HG02759 (cell line): ENCODE data around the gene CCNY.

ENCODE experiments used
- ATAC-seq: cut with Tn5 transposase; IDR thresholded peaks from one replicate; pipeline ENCODE4 v1.9.1; 2021; ENCODE audit warnings: mild to moderate bottlenecking, moderate library complexity; ENCODE audit not compliant: unreplicated experiment

CCNY gene

GRCh38 chr10:35573796-35574195 lies 237.5 kb downstream of the CCNY start:
- ATAC-seq: no peak

GRCh38 chr10:35574924-35575352 lies 238.6 kb downstream of the CCNY start:
- no peak for ATAC-seq

- no peak for ATAC-seq
Measured at GRCh38 chr10:35575640-35576039, 239.3 kb downstream of the CCNY start.

GRCh38 chr10:35576730-35577129 lies 240.4 kb downstream of the CCNY start:
- no peak for ATAC-seq

- ATAC-seq: no peak
Measured at GRCh38 chr10:35577926-35578617, 241.8 kb downstream of the CCNY start.

- no peak for ATAC-seq
Measured at GRCh38 chr10:35578618-35578956, 242.3 kb downstream of the CCNY start.

GRCh38 chr10:35579116-35579515 lies 242.8 kb downstream of the CCNY start:
- ATAC-seq: no peak

- ATAC-seq: no peak
Measured at GRCh38 chr10:35579726-35580422, 243.6 kb downstream of the CCNY start.

- ATAC-seq: no peak
Measured at GRCh38 chr10:35580423-35580770, 244.1 kb downstream of the CCNY start.

GRCh38 chr10:35581655-35582054 lies 245.3 kb downstream of the CCNY start:
- no peak for ATAC-seq

- ATAC-seq: no peak
Measured at GRCh38 chr10:35584946-35585345, 248.6 kb downstream of the CCNY start.

- no peak for ATAC-seq
Measured at GRCh38 chr10:35585356-35585755, 249.0 kb downstream of the CCNY start.

- ATAC-seq: no peak
Measured at GRCh38 chr10:35585903-35586535, 249.7 kb downstream of the CCNY start.

- no peak for ATAC-seq
Measured at GRCh38 chr10:35588836-35589235, 252.5 kb downstream of the CCNY start.

- no peak for ATAC-seq
Measured at GRCh38 chr10:35592441-35592840, 256.1 kb downstream of the CCNY start.

GRCh38 chr10:35594115-35595079 lies 258.1 kb downstream of the CCNY start:
- ATAC-seq: no peak

GRCh38 chr10:35595106-35595505 lies 258.8 kb downstream of the CCNY start:
- no peak for ATAC-seq

- no peak for ATAC-seq
Measured at GRCh38 chr10:35598379-35598778, 262.1 kb downstream of the CCNY start.

GRCh38 chr10:35600193-35600592 lies 263.9 kb downstream of the CCNY start:
- ATAC-seq: no peak

- ATAC-seq: no peak
Measured at GRCh38 chr10:35605191-35605590, 268.9 kb downstream of the CCNY start, which contains the start of gene GJD4. GJD4 (plus strand) TSS chr10:35605341; CDS start chr10:35605568, 227 bp downstream.

- no peak for ATAC-seq
Measured at GRCh38 chr10:35606430-35606829, 270.1 kb downstream of the CCNY start.
